Hepatocyte (in vitro differentiated cells): ENCODE results near the gene ANKRD28. TPM values are rescaled to one million over a fixed set of nuclear protein-coding genes. Genes with fewer than 3 reads are reported as not detected.

ENCODE experiments used
- DNase-seq: peaks from one replicate; pipeline ENCODE4 v3.0.0-alpha.2; 2016; ENCODE audit warnings: low spot score
- H2AFZ ChIP-seq: fragments of 200-600 bp; sonication (generic); 2 replicates; pipeline ENCODE4 v1.6.0; 2016; ENCODE audit warnings: antibody characterized with exemption, mild to moderate bottlenecking
- H3K27ac ChIP-seq: fragments of 200-600 bp; sonication (generic); 2 replicates; pipeline ENCODE4 v1.5.1; 2016; ENCODE audit warnings: mild to moderate bottlenecking
- H3K27me3 ChIP-seq: fragments of 200-600 bp; sonication (generic); 2 replicates; pipeline ENCODE4 v1.6.1; 2016
- H3K36me3 ChIP-seq: fragments of 200-600 bp; sonication (generic); replicated peaks from 2 replicates; pipeline ENCODE4 v1.5.1; 2016; ENCODE audit warnings: low read depth; ENCODE audit not compliant: insufficient read depth
- H3K4me1 ChIP-seq: fragments of 200-600 bp; sonication (generic); 2 replicates; pipeline ENCODE4 v1.5.1; 2016; ENCODE audit warnings: mild to moderate bottlenecking, moderate library complexity; ENCODE audit not compliant: insufficient read depth
- H3K4me2 ChIP-seq: fragments of 200-600 bp; sonication (generic); 2 replicates; pipeline ENCODE4 v1.6.0; 2016
- H3K4me3 ChIP-seq: fragments of 200-600 bp; sonication (generic); 2 replicates; pipeline ENCODE4 v1.5.1; 2016; ENCODE audit warnings: mild to moderate bottlenecking
- H3K79me2 ChIP-seq: fragments of 200-600 bp; sonication (generic); 2 replicates; pipeline ENCODE4 v1.6.0; 2017; ENCODE audit warnings: mild to moderate bottlenecking
- H3K9me2 ChIP-seq: fragments of 200-600 bp; sonication (generic); replicated peaks from 2 replicates; pipeline ENCODE4 v1.6.0; 2017; ENCODE audit warnings: mild to moderate bottlenecking; ENCODE audit not compliant: insufficient read depth
- H3K9me3 ChIP-seq: fragments of 200-600 bp; sonication (generic); 2 replicates; pipeline ENCODE4 v1.5.1; 2016; ENCODE audit warnings: low read depth, mild to moderate bottlenecking
- H4K20me1 ChIP-seq: fragments of 200-600 bp; sonication (generic); 2 replicates; pipeline ENCODE4 v1.6.0; 2016; ENCODE audit warnings: mild to moderate bottlenecking; ENCODE audit not compliant: insufficient read depth, poor library complexity, severe bottlenecking
- EZH2 ChIP-seq: fragments of 200-600 bp; sonication (generic); IDR thresholded peaks from 2 replicates; pipeline ENCODE4 v1.6.1; 2016; ENCODE audit warnings: antibody characterized with exemption, mild to moderate bottlenecking, borderline replicate concordance
- EZH2phosphoT487 ChIP-seq: fragments of 200-600 bp; sonication (generic); IDR thresholded peaks from one replicate; pipeline ENCODE4 v1.6.1; 2018; ENCODE audit warnings: antibody characterized with exemption, mild to moderate bottlenecking, low read depth, moderate library complexity; ENCODE audit not compliant: unreplicated experiment, severe bottlenecking
- WGBS: methylation state at CpG from one replicate; pipeline ENCODE4 v1.1.6; 2016; ENCODE audit warnings: low lambda C conversion rate; ENCODE audit errors: missing lambda C conversion rate; 5-methylcytosine and 5-hydroxymethylcytosine counted together
- polyA plus RNA-seq: library from polyadenylated mRNA; unstranded; fragments of >200 nt; fragmentation: Nextera tagmentation; extraction: Ambion mirVana; gene quantifications from 2 replicates; pipeline ENCODE4 v1.2.1, GENCODE V29; 2016
- total RNA-seq: library from RNA; depleted of rRNA; stranded (reverse); fragments of >200 nt; gene quantifications from 2 replicates; pipeline ENCODE4 v1.2.3, GENCODE V29; 2014
- TF ChIP-seq, protein P1 (sequence below): fragments of 200-600 bp; sonication (generic); IDR thresholded peaks from 2 replicates; pipeline ENCODE4 v1.5.1; 2016; ENCODE audit warnings: antibody characterized with exemption, mild to moderate bottlenecking; ENCODE audit not compliant: poor library complexity

ANKRD28 gene
- total and polyA plus RNA-seq, 2 experiments from 2014 or later: 12.3 to 40.6 TPM

GRCh38 chr3:15694628-15695027, 103.2 kb downstream of the ANKRD28 start:
- no peaks in the 10 kb centered on the region for H3K27me3 ChIP-seq
- H3K79me2 ChIP-seq: no peaks in the 10 kb centered on the region
- no peak for DNase-seq
- H2AFZ ChIP-seq: no peak overlapping the region
- no peaks in the 10 kb centered on the region for H3K9me3 ChIP-seq
- TF ChIP-seq, protein P1, sequence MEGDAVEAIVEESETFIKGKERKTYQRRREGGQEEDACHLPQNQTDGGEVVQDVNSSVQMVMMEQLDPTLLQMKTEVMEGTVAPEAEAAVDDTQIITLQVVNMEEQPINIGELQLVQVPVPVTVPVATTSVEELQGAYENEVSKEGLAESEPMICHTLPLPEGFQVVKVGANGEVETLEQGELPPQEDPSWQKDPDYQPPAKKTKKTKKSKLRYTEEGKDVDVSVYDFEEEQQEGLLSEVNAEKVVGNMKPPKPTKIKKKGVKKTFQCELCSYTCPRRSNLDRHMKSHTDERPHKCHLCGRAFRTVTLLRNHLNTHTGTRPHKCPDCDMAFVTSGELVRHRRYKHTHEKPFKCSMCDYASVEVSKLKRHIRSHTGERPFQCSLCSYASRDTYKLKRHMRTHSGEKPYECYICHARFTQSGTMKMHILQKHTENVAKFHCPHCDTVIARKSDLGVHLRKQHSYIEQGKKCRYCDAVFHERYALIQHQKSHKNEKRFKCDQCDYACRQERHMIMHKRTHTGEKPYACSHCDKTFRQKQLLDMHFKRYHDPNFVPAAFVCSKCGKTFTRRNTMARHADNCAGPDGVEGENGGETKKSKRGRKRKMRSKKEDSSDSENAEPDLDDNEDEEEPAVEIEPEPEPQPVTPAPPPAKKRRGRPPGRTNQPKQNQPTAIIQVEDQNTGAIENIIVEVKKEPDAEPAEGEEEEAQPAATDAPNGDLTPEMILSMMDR: no peak
- TF ChIP-seq EZH2phosphoT487: no peak
- TF ChIP-seq EZH2: no peak
- no peaks in the 10 kb centered on the region for H3K36me3 ChIP-seq
- 54% methylated on average over 1 of the region's 1 CpG for WGBS
- no peaks in the 10 kb centered on the region for H3K4me1 ChIP-seq
- no peaks in the 10 kb centered on the region for H4K20me1 ChIP-seq
- no peaks in the 10 kb centered on the region for H3K9me2 ChIP-seq
- H3K4me2 ChIP-seq: no peak overlapping the region
- no peak overlapping the region for H3K27ac ChIP-seq
- H3K4me3 ChIP-seq: no peak overlapping the region

DNA sequence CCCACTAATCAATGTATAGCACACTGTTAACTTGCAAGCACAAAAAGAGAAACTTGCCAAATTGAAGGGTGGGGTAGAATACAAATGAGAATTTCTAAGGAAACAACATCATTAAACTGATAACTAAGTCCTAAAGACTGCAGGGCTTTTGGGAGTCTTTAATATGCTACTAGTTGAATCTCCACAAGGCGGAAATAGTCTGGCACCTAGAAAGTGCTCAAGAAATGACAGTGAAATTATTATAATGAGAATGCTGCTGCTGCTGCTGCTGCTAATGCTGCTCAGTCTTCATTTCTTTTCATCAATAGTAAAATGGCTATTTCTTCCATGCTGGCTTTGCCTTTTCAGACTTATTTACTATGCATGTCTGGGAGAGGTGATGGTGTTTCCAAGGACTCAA, 104.4 kb downstream of the ANKRD28 start:
- Histone ChIP-seq H3K36me3 (no peaks in the 10 kb centered on the region), H3K4me1 (no peaks in the 10 kb centered on the region), H3K4me3 (no peak overlapping the region), H3K27ac (no peak overlapping the region), H2AFZ (no peak overlapping the region), H3K27me3 (no peaks in the 10 kb centered on the region), H3K4me2 (no peak overlapping the region), H3K9me2 (no peaks in the 10 kb centered on the region), H4K20me1 (no peaks in the 10 kb centered on the region), H3K79me2 (no peaks in the 10 kb centered on the region), H3K9me3 (no peaks in the 10 kb centered on the region)
- DNase-seq: no peak
- WGBS: 0% methylated on average over 1 of the region's 1 CpG
- TF ChIP-seq EZH2 (no peak), EZH2phosphoT487 (no peak)
- TF ChIP-seq, protein P1: no peak

- H3K79me2 ChIP-seq: no peaks in the 10 kb centered on the region
- WGBS: 96% methylated on average over 5 of the region's 5 CpGs
- H3K9me2 ChIP-seq: no peaks in the 10 kb centered on the region
- H3K4me3 ChIP-seq: no peak overlapping the region
- no peak overlapping the region for H3K27ac ChIP-seq
- no peaks in the 10 kb centered on the region for H3K36me3 ChIP-seq
- no peak overlapping the region for H3K4me2 ChIP-seq
- H2AFZ ChIP-seq: no peak overlapping the region
- no peaks in the 10 kb centered on the region for H3K9me3 ChIP-seq
- no peak for TF ChIP-seq EZH2
- TF ChIP-seq, protein P1: no peak
- TF ChIP-seq EZH2phosphoT487: no peak
- no peaks in the 10 kb centered on the region for H4K20me1 ChIP-seq
- no peak for DNase-seq
- no peaks in the 10 kb centered on the region for H3K4me1 ChIP-seq
- H3K27me3 ChIP-seq: no peaks in the 10 kb centered on the region
Measured at GRCh38 chr3:15690748-15691147, 107.0 kb downstream of the ANKRD28 start.

GRCh38 chr3:15690230-15690629, 107.5 kb downstream of the ANKRD28 start:
- TF ChIP-seq, protein P1: no peak
- Histone ChIP-seq H3K9me3 (no peaks in the 10 kb centered on the region), H2AFZ (no peak overlapping the region), H3K9me2 (no peaks in the 10 kb centered on the region), H3K36me3 (no peaks in the 10 kb centered on the region), H3K27me3 (no peaks in the 10 kb centered on the region), H4K20me1 (no peaks in the 10 kb centered on the region), H3K4me1 (no peaks in the 10 kb centered on the region), H3K27ac (no peak overlapping the region), H3K4me2 (no peak overlapping the region), H3K4me3 (no peak overlapping the region), H3K79me2 (no peaks in the 10 kb centered on the region)
- 98% methylated on average over 4 of the region's 4 CpGs for WGBS
- no peak for DNase-seq
